Vagina (tissue), 2 donors: ENCODE measurements around the gene CCDC57.

ENCODE experiments used
- POLR2A ChIP-seq, 2 donors: fragments of 450-650 bp; IDR thresholded peaks; one replicate each; pipeline ENCODE4 v1.6.1; 2017; ENCODE audit warnings: antibody characterized with exemption in 2 of 2, mild to moderate bottlenecking in 2 of 2, moderate library complexity in 2 of 2
- POLR2AphosphoS5 ChIP-seq, 2 donors: sonication (generic); formaldehyde crosslinking; IDR thresholded peaks; one replicate each; pipeline ENCODE4 v1.9.0; 2017; ENCODE audit warnings: antibody characterized with exemption in 2 of 2, mild to moderate bottlenecking in 2 of 2, low read depth in 1 of 2; ENCODE audit not compliant: insufficient read depth in 1 of 2
- TF ChIP-seq, protein P1 (sequence below), 3 experiments: fragments of 450-650 bp in 2 of 3; fragments of 200-600 bp in 1 of 3; sonication (generic) in 1 of 3; IDR thresholded peaks; one replicate each; pipeline ENCODE4 v1.5.1; 2017 to 2019; ENCODE audit warnings: antibody characterized with exemption in 3 of 3, mild to moderate bottlenecking in 2 of 3, moderate library complexity in 2 of 3

DNA sequence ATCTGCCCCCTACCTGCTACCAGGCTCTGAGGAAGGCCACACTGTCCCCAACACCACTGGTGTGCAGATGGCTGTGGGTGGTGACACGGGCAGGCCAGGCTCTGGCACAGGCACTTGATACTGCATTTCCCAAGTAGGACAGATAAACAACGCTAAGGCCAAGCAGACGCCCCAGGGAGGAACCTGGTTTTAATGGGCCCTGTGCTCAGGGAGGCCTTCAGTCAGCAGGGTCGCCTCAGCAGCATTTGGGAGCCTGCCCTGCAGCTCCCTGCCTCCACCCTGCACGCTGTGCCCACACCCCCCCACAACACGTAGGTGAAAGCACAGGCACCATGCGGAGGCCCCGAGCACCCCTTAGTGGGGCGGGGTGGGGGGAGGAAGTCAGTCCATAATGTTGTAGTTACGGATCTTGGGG, 111.3 kb downstream of the CCDC57 start:
- TF ChIP-seq POLR2AphosphoS5 (IDR thresholded peaks at IDR 0.05; ENCODE audit: insufficient read depth in 1 of 2, low read depth in 1 of 2) (no peak), POLR2A (IDR thresholded peaks at IDR 0.05) (no peak)
- TF ChIP-seq, protein P1, sequence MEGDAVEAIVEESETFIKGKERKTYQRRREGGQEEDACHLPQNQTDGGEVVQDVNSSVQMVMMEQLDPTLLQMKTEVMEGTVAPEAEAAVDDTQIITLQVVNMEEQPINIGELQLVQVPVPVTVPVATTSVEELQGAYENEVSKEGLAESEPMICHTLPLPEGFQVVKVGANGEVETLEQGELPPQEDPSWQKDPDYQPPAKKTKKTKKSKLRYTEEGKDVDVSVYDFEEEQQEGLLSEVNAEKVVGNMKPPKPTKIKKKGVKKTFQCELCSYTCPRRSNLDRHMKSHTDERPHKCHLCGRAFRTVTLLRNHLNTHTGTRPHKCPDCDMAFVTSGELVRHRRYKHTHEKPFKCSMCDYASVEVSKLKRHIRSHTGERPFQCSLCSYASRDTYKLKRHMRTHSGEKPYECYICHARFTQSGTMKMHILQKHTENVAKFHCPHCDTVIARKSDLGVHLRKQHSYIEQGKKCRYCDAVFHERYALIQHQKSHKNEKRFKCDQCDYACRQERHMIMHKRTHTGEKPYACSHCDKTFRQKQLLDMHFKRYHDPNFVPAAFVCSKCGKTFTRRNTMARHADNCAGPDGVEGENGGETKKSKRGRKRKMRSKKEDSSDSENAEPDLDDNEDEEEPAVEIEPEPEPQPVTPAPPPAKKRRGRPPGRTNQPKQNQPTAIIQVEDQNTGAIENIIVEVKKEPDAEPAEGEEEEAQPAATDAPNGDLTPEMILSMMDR (IDR thresholded peaks at IDR 0.05): no peak
